Measurements from ENCODE around the gene MAP1LC3B.

The MAP1LC3B gene

DNA sequence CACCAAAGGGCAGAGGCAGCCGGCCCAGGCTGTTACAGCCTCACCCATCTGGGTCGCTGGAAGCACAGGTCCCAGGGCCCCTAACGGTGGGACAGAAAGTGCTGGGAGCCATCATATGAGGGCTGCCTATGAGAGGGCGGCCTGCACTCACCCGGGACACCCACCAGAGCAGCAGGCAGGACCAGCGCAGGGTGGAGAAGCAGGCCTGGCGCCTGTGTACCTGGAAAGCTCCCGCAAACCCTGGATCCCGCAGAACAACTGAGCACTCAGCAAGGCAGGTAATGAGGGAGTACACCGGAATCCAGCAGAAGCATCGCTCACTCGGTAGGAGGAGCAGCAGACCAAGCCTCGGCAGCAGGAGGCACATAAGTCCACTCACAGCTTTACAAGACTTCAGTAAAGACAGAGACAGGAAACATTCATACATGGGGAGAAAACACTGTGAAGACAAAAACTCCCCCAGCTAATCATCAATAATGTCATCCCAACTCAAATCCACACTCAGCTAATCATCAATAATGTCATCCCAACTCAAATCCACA lies 43.4 kb upstream of the MAP1LC3B start:
- H3K4me1 ChIP-seq (ENCODE audit: control insufficient read depth, insufficient read depth, low read length), result peaks cover 24% of the 10 kb centered on the region
- no peaks in the 10 kb centered on the region for H3K9me3 ChIP-seq (ENCODE audit: control insufficient read depth, insufficient read depth, low read depth, low read length)
- no peak overlapping the region for H3K27ac ChIP-seq (ENCODE audit: low read depth, low read length)
- H3K36me3 ChIP-seq (ENCODE audit: control insufficient read depth, insufficient read depth, low read length), result peaks cover 12% of the 10 kb centered on the region; the same call in 1 of the 2 replicates
- H3K27me3 ChIP-seq (ENCODE audit: control insufficient read depth, insufficient read depth, low read length), result no peaks in the 10 kb centered on the region
- no peak overlapping the region for H3K4me3 ChIP-seq (ENCODE audit: low read depth, low read length)
- H3K9ac ChIP-seq (ENCODE audit: low read length), result no peak overlapping the region

GRCh38 chr16:87350031-87350430 lies 42.1 kb upstream of the MAP1LC3B start:
- H3K36me3 ChIP-seq (ENCODE audit: control insufficient read depth, insufficient read depth, low read length), result peaks cover 11% of the 10 kb centered on the region
- H3K4me3 ChIP-seq (ENCODE audit: low read depth, low read length), result no peak overlapping the region
- H3K4me1 ChIP-seq (ENCODE audit: control insufficient read depth, insufficient read depth, low read length), result peaks cover 13% of the 10 kb centered on the region
- H3K27me3 ChIP-seq (ENCODE audit: control insufficient read depth, insufficient read depth, low read length), result no peaks in the 10 kb centered on the region
- H3K27ac ChIP-seq (ENCODE audit: low read depth, low read length), result no peak overlapping the region
- H3K9ac ChIP-seq (ENCODE audit: low read length), result no peak overlapping the region
- no peaks in the 10 kb centered on the region for H3K9me3 ChIP-seq (ENCODE audit: control insufficient read depth, insufficient read depth, low read depth, low read length)

- Histone ChIP-seq H3K27me3 (ENCODE audit: control insufficient read depth, insufficient read depth, low read length) (no peaks in the 10 kb centered on the region), H3K9ac (ENCODE audit: low read length) (no peak overlapping the region), H3K36me3 (ENCODE audit: control insufficient read depth, insufficient read depth, low read length) (peaks cover 12% of the 10 kb centered on the region), H3K27ac (ENCODE audit: low read depth, low read length) (no peak overlapping the region), H3K4me3 (ENCODE audit: low read depth, low read length) (no peak overlapping the region), H3K9me3 (ENCODE audit: control insufficient read depth, insufficient read depth, low read depth, low read length) (no peaks in the 10 kb centered on the region), H3K4me1 (ENCODE audit: control insufficient read depth, insufficient read depth, low read length) (peaks cover 7% of the 10 kb centered on the region; the same call in 1 of the 2 replicates)
These were observed 41.3 kb upstream of the MAP1LC3B start for GRCh38 chr16:87350681-87351319.

- H3K9me3 ChIP-seq (ENCODE audit: control insufficient read depth, insufficient read depth, low read depth, low read length), result no peaks in the 10 kb centered on the region
- H3K27me3 ChIP-seq (ENCODE audit: control insufficient read depth, insufficient read depth, low read length), result no peaks in the 10 kb centered on the region
- H3K9ac ChIP-seq (ENCODE audit: low read length), result no peak overlapping the region
- H3K4me1 ChIP-seq (ENCODE audit: control insufficient read depth, insufficient read depth, low read length), result peaks cover 3% of the 10 kb centered on the region; the same call in 1 of the 2 replicates
- H3K4me3 ChIP-seq (ENCODE audit: low read depth, low read length), result no peak overlapping the region
- H3K36me3 ChIP-seq (ENCODE audit: control insufficient read depth, insufficient read depth, low read length), result peaks cover 14% of the 10 kb centered on the region
- H3K27ac ChIP-seq (ENCODE audit: low read depth, low read length), result no peak overlapping the region
These were observed 40.8 kb upstream of the MAP1LC3B start for GRCh38 chr16:87351320-87351698.

- H3K27me3 ChIP-seq (ENCODE audit: control insufficient read depth, insufficient read depth, low read length), result no peaks in the 10 kb centered on the region
- H3K9me3 ChIP-seq (ENCODE audit: control insufficient read depth, insufficient read depth, low read depth, low read length), result no peaks in the 10 kb centered on the region
- H3K4me1 ChIP-seq (ENCODE audit: control insufficient read depth, insufficient read depth, low read length), result no peaks in the 10 kb centered on the region; the same call in 1 of the 2 replicates
- H3K36me3 ChIP-seq (ENCODE audit: control insufficient read depth, insufficient read depth, low read length), result peaks cover 8% of the 10 kb centered on the region
- H3K4me3 ChIP-seq (ENCODE audit: low read depth, low read length), result no peak overlapping the region
- no peak overlapping the region for H3K27ac ChIP-seq (ENCODE audit: low read depth, low read length)
- no peak overlapping the region for H3K9ac ChIP-seq (ENCODE audit: low read length)
These were observed 39.3 kb upstream of the MAP1LC3B start for GRCh38 chr16:87352818-87353217.

DNA sequence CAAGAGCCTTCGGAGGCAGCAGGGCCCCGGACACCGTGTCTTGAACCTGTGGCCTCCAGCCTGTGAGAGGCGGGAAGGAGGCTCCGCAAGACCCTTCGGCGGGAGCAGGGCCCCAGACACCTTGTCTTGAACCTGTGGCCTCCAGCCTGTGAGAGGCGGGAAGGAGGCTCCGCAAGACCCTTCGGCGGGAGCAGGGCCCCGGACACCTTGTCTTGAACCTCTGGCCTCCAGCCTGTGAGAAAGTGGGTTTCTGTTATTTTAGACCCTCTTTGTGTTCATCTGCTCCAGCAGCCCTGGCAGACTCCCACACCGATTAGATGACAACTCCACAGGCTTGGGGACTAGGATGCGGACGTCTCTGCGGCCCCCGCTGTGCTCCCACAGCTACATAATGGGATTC lies 38.5 kb upstream of the MAP1LC3B start:
- H3K27me3 ChIP-seq (ENCODE audit: control insufficient read depth, insufficient read depth, low read length), result no peaks in the 10 kb centered on the region
- H3K4me1 ChIP-seq (ENCODE audit: control insufficient read depth, insufficient read depth, low read length), result no peaks in the 10 kb centered on the region; the same call in 1 of the 2 replicates
- H3K4me3 ChIP-seq (ENCODE audit: low read depth, low read length), result no peak overlapping the region
- H3K36me3 ChIP-seq (ENCODE audit: control insufficient read depth, insufficient read depth, low read length), result peaks cover 16% of the 10 kb centered on the region
- no peak overlapping the region for H3K27ac ChIP-seq (ENCODE audit: low read depth, low read length)
- H3K9ac ChIP-seq (ENCODE audit: low read length), result no peak overlapping the region
- H3K9me3 ChIP-seq (ENCODE audit: control insufficient read depth, insufficient read depth, low read depth, low read length), result no peaks in the 10 kb centered on the region

DNA sequence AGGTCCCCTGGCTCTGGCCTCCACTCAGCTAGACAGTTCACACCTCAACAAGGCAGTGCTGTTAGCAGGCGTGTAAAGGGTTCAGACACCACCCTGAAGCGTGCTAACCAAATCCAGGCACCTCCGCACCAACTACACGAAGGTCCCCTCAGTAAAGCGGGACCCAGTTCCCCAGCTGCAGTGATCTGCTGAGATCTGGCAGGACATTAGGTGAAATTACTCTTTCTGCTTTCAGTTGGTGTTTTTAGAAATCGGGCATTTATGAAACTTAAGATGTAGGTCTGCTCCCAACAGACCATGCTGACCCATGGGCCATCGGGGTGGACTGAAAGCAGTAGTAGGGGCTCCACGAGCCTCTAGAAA lies 35.7 kb upstream of the MAP1LC3B start:
- Histone ChIP-seq H3K36me3 (ENCODE audit: control insufficient read depth, insufficient read depth, low read length) (peaks cover 39% of the 10 kb centered on the region), H3K4me1 (ENCODE audit: control insufficient read depth, insufficient read depth, low read length) (no peaks in the 10 kb centered on the region; the same call in 1 of the 2 replicates)

DNA sequence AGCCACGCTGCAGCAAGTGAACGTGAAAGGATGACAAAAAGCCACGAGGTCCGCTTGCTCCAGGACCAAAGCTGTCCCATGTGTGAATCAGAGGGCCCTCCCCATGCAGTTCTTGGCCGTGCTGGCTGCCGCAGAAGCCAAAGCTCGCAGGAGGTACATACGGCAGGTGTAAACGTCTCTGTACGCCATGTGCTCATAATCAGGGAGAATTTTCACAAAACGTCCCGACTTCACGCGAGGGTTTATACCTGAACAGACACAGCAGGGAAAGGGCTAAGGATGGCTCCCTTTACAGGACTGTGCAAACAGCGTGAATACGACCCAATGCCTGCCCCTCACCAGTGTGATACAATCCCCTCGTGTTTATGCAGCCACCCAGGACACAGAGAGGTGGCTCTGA lies 33.9 kb upstream of the MAP1LC3B start:
- no peaks in the 10 kb centered on the region for H3K27me3 ChIP-seq (ENCODE audit: control insufficient read depth, insufficient read depth, low read length)
- no peaks in the 10 kb centered on the region; the same call in 1 of the 2 replicates for H3K4me1 ChIP-seq (ENCODE audit: control insufficient read depth, insufficient read depth, low read length)
- H3K36me3 ChIP-seq (ENCODE audit: control insufficient read depth, insufficient read depth, low read length), result peaks cover 42% of the 10 kb centered on the region
- no peak overlapping the region for H3K27ac ChIP-seq (ENCODE audit: low read depth, low read length)
- no peak overlapping the region for H3K4me3 ChIP-seq (ENCODE audit: low read depth, low read length)
- H3K9me3 ChIP-seq (ENCODE audit: control insufficient read depth, insufficient read depth, low read depth, low read length), result no peaks in the 10 kb centered on the region
- no peak overlapping the region for H3K9ac ChIP-seq (ENCODE audit: low read length)

More for the DNA sequence above, 35.7 kb upstream of the MAP1LC3B start:
- H3K4me3 ChIP-seq (ENCODE audit: low read depth, low read length), result no peak overlapping the region
- H3K9ac ChIP-seq (ENCODE audit: low read length), result peak overlapping the region; percentile 9
- no peak overlapping the region for H3K27ac ChIP-seq (ENCODE audit: low read depth, low read length)
- no peaks in the 10 kb centered on the region for H3K27me3 ChIP-seq (ENCODE audit: control insufficient read depth, insufficient read depth, low read length)
- no peaks in the 10 kb centered on the region for H3K9me3 ChIP-seq (ENCODE audit: control insufficient read depth, insufficient read depth, low read depth, low read length)

- Histone ChIP-seq H3K4me3 (ENCODE audit: low read depth, low read length) (no peak overlapping the region), H3K9ac (ENCODE audit: low read length) (no peak overlapping the region), H3K27me3 (ENCODE audit: control insufficient read depth, insufficient read depth, low read length) (no peaks in the 10 kb centered on the region), H3K9me3 (ENCODE audit: control insufficient read depth, insufficient read depth, low read depth, low read length) (no peaks in the 10 kb centered on the region), H3K4me1 (ENCODE audit: control insufficient read depth, insufficient read depth, low read length) (no peaks in the 10 kb centered on the region; the same call in 1 of the 2 replicates), H3K27ac (ENCODE audit: low read depth, low read length) (no peak overlapping the region), H3K36me3 (ENCODE audit: control insufficient read depth, insufficient read depth, low read length) (peaks cover 42% of the 10 kb centered on the region)
These were observed 33.4 kb upstream of the MAP1LC3B start for GRCh38 chr16:87358696-87359095.

DNA sequence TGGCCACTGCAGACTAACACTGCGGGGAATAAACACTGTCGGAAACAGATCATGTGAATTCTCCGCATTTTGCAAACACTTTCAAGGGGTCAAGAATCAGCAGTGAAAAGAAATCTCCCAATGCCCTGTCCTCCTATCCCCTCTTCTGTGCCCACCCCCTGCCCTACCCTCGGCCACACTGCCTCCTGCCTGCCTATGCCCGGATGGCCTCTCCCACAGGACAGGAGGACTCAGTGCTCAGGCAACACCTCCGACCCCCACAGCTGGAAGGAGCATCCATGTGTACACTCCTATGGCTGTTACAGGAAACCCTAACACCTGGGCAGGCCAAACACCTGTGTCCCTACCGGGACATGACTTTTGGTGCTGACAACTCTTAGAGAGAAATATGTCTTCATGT lies 33.0 kb upstream of the MAP1LC3B start:
- Histone ChIP-seq H3K27me3 (ENCODE audit: control insufficient read depth, insufficient read depth, low read length) (no peaks in the 10 kb centered on the region), H3K4me1 (ENCODE audit: control insufficient read depth, insufficient read depth, low read length) (peaks cover 2% of the 10 kb centered on the region; the same call in 1 of the 2 replicates), H3K36me3 (ENCODE audit: control insufficient read depth, insufficient read depth, low read length) (peaks cover 43% of the 10 kb centered on the region), H3K9me3 (ENCODE audit: control insufficient read depth, insufficient read depth, low read depth, low read length) (no peaks in the 10 kb centered on the region), H3K4me3 (ENCODE audit: low read depth, low read length) (no peak overlapping the region), H3K27ac (ENCODE audit: low read depth, low read length) (no peak overlapping the region), H3K9ac (ENCODE audit: low read length) (no peak overlapping the region)

DNA sequence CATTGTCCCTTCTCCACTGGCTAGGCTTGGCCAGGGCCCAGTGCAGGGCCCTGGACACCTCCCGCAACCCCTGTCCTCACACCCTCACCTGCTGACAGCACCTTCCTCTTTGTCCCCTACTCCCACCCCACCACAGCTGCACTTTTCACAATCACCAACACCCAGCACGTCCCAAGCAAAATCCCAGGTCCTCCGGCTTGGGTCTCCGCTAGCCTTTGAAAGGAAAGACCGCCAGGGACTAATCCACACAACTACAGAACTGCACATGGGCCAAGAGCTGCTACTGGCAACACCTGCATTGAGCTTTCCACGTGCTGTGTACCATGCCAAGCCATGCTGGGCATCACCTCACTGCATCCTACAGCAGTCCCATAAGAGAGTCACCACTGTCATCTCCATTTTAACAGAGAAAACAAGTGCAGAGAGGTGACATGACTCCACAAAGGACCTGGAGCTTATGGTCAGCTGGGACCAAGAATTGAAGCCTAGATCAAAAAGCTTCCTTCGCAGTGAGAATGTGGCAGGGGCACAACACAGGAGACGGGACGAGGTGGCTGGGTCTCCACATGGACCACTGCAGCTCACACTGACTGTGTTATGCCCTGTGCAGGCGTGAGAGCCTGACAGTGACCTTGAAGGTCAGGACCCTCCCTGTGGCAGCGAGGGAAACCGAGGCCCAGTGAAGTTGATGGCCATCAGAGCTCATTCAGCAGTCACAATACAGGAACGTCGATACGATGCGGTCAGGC lies 31.1 kb upstream of the MAP1LC3B start:
- H3K27me3 ChIP-seq (ENCODE audit: control insufficient read depth, insufficient read depth, low read length), result no peaks in the 10 kb centered on the region
- no peaks in the 10 kb centered on the region for H3K9me3 ChIP-seq (ENCODE audit: control insufficient read depth, insufficient read depth, low read depth, low read length)
- no peak overlapping the region for H3K4me3 ChIP-seq (ENCODE audit: low read depth, low read length)
- H3K4me1 ChIP-seq (ENCODE audit: control insufficient read depth, insufficient read depth, low read length), result peaks cover 4% of the 10 kb centered on the region; the same call in 1 of the 2 replicates
- H3K36me3 ChIP-seq (ENCODE audit: control insufficient read depth, insufficient read depth, low read length), result peaks cover 44% of the 10 kb centered on the region
- no peak overlapping the region for H3K27ac ChIP-seq (ENCODE audit: low read depth, low read length)
- no peak overlapping the region for H3K9ac ChIP-seq (ENCODE audit: low read length)

Measured in HUES6 (cell line).